HepG2 (cell line): Measurements from ENCODE around the gene TBX3. TPM values are rescaled to one million over a fixed set of nuclear protein-coding genes. Genes with fewer than 3 reads are reported as not detected.

Experiments used
- ATAC-seq: fragments of 200-7000 bp; cut with Tn5 transposase; 3 replicates; pipeline ENCODE4 v1.9.1; 2020; ENCODE audit warnings: mild to moderate bottlenecking, moderate library complexity
- BruUV-seq: library from RNA; stranded (reverse); fragments of 400-500 nt; replicated peaks from 2 replicates; lab custom pipeline; 2021; lab: Mats Ljungman, UMichigan
- CTCF ChIA-PET: fragments of 300-600 bp; formaldehyde crosslinking; extraction: SDS; loops from one replicate; lab custom pipeline; 2021; ENCODE audit warnings: low total read pairs, inconsistent platforms, low intra/inter-chr PET ratio; lab: Yijun Ruan, JAX
- POLR2A ChIA-PET: fragments of 350-600 bp; sonication (Branson Sonifier 250); formaldehyde crosslinking; loops from one replicate; lab custom pipeline; 2020; ENCODE audit warnings: antibody characterized with exemption, inconsistent platforms; lab: Yijun Ruan, JAX
- DNase-seq: peaks from one replicate; pipeline ENCODE4 v3.0.0-alpha.2; 2015; ENCODE audit warnings: low spot score
- FAIRE-seq: peaks from 3 replicates; lab custom pipeline; 2011; peaks lifted over from hg19 to GRCh38; lab: Jason Lieb, UNC
- H2AFZ ChIP-seq: one replicate; pipeline ENCODE4 v1.6.1; 2011; ENCODE audit warnings: low read length, inconsistent platforms
- H3K27ac ChIP-seq: fragments of 300-600 bp; 3 replicates; pipeline ENCODE4 v1.8.0; 2011; ENCODE audit warnings: mixed run types, mild to moderate bottlenecking, mixed read lengths, low read length, inconsistent platforms; ENCODE audit not compliant: insufficient read depth; ENCODE audit errors: extremely low read length
- H3K27me3 ChIP-seq, 2 experiments: fragments of 200-600 bp in 1 of 2; 2 replicates in 1 of 2; 3 replicates in 1 of 2; pipeline versions ENCODE4 v1.6.0 to v1.8.0; 2011; ENCODE audit warnings: low read length in 2 of 2, mild to moderate bottlenecking in 2 of 2, moderate library complexity in 2 of 2, inconsistent platforms in 1 of 2; ENCODE audit not compliant: insufficient read depth in 2 of 2, control insufficient read depth in 1 of 2
- H3K36me3 ChIP-seq, 2 experiments: fragments of 200-600 bp in 1 of 2; replicated peaks in 1 of 2; 2 replicates in 1 of 2; 3 replicates in 1 of 2; pipeline versions ENCODE4 v1.5.1 to v1.8.0; 2011; ENCODE audit warnings: low read length in 2 of 2, inconsistent platforms in 1 of 2; ENCODE audit not compliant: insufficient read depth in 2 of 2, control insufficient read depth in 1 of 2
- H3K4me1 ChIP-seq: 2 replicates; pipeline ENCODE4 v1.5.1; 2012; ENCODE audit warnings: low read length, inconsistent platforms; ENCODE audit not compliant: insufficient read depth
- H3K4me2 ChIP-seq: 2 replicates; pipeline ENCODE4 v1.6.0; 2011; ENCODE audit warnings: low read depth, low read length, inconsistent platforms
- H3K4me3 ChIP-seq, 3 experiments: fragments of 200-600 bp in 1 of 3; sonication (generic), shearing (Covaris generic) in 1 of 3; replicated peaks in 1 of 3; 2 replicates each; pipeline ENCODE4 v1.5.1; 2011 to 2016; ENCODE audit warnings: low read length in 3 of 3, inconsistent platforms in 2 of 3, low read depth in 2 of 3, mild to moderate bottlenecking in 2 of 3, control low read depth in 1 of 3, mixed read lengths in 1 of 3; ENCODE audit not compliant: insufficient read depth in 1 of 3
- H3K79me2 ChIP-seq: one replicate; pipeline ENCODE4 v1.6.1; 2011; ENCODE audit warnings: low read length, inconsistent platforms; ENCODE audit not compliant: insufficient read depth
- H3K9ac ChIP-seq: 2 replicates; pipeline ENCODE4 v1.6.0; 2011; ENCODE audit warnings: mild to moderate bottlenecking, low read depth, low read length, inconsistent platforms; ENCODE audit not compliant: insufficient read depth
- H3K9me3 ChIP-seq: 2 replicates; pipeline ENCODE4 v1.5.1; 2012; ENCODE audit warnings: mild to moderate bottlenecking, low read length
- H4K20me1 ChIP-seq: 2 replicates; pipeline ENCODE4 v1.6.0; 2011; ENCODE audit warnings: inconsistent platforms, mild to moderate bottlenecking, low read length, moderate library complexity; ENCODE audit not compliant: insufficient read depth
- FOXK1 ChIP-seq: sonication (generic); formaldehyde crosslinking; IDR thresholded peaks from 2 replicates; pipeline ENCODE4 v1.4.0; 2020; ENCODE audit warnings: low read depth, missing genetic modification reagents, borderline replicate concordance
- HOXA7 ChIP-seq: sonication (generic); formaldehyde crosslinking; IDR thresholded peaks from 2 replicates; pipeline ENCODE4 v1.8.1; 2022; ENCODE audit warnings: mild to moderate bottlenecking, missing genetic modification reagents, moderate library complexity
- NCOA5 ChIP-seq: sonication (generic); formaldehyde crosslinking; IDR thresholded peaks from 2 replicates; pipeline ENCODE4 v1.4.0; 2020; ENCODE audit warnings: missing genetic modification reagents
- RFX5 ChIP-seq: IDR thresholded peaks from 2 replicates; pipeline ENCODE4 v1.6.1; 2011; ENCODE audit warnings: low read depth, low read length, improper control_type of control experiment
- SIX1 ChIP-seq: sonication (generic); formaldehyde crosslinking; IDR thresholded peaks from 2 replicates; pipeline ENCODE4 v1.4.0; 2020; ENCODE audit warnings: missing genetic modification reagents, borderline replicate concordance
- THAP8 ChIP-seq: sonication (generic); formaldehyde crosslinking; IDR thresholded peaks from 2 replicates; pipeline ENCODE4 v1.5.1; 2020; ENCODE audit warnings: missing genetic modification reagents, mild to moderate bottlenecking, borderline replicate concordance
- TRIM24 ChIP-seq: sonication (generic); formaldehyde crosslinking; IDR thresholded peaks from 2 replicates; pipeline ENCODE4 v1.8.0; 2022; ENCODE audit warnings: mild to moderate bottlenecking, missing genetic modification reagents
- ZNF609 ChIP-seq: sonication (generic); formaldehyde crosslinking; IDR thresholded peaks from 2 replicates; pipeline ENCODE4 v1.4.0; 2020; ENCODE audit warnings: mild to moderate bottlenecking, missing genetic modification reagents, borderline replicate concordance
- WGBS: methylation state at CpG from one replicate; pipeline ENCODE4 v1.1.6; 2017; ENCODE audit warnings: low lambda C conversion rate; 5-methylcytosine and 5-hydroxymethylcytosine counted together
- in situ Hi-C: cut with HindIII; loops from 2 replicates; pipeline ENCODE4 v1.10.0; 2017; ENCODE audit warnings: low pct_unique_long_range_greater_than_20kb; ENCODE audit not compliant: extremely low pct_ligation_motif_present
- intact Hi-C: fragments of 100-400 bp; cut with micrococcal nuclease; formaldehyde crosslinking; loops from one replicate; pipeline ENCODE4 v1.10.0; 2022; ENCODE audit not compliant: unreplicated experiment
- polyA plus RNA-seq, 8 experiments: library from polyadenylated mRNA; depleted of rRNA in 3 of 8; stranded (reverse) in 7 of 8; unstranded in 1 of 8; fragments of >200 nt; fragmentation: Illumina TruSeq in 4 of 8; extraction: Trizol in 4 of 8; gene quantifications; 2 replicates each; pipeline versions ENCODE4 v1.2.1 to v1.2.3, GENCODE V29; 2011 to 2016; ENCODE audit warnings: low read depth in 4 of 8, missing spikeins in 1 of 8, mixed read lengths in 1 of 8; ENCODE audit not compliant: insufficient read depth in 1 of 8
- total RNA-seq, 5 experiments: library from RNA; depleted of rRNA; stranded (reverse); fragments of >200 nt; fragmentation: Illumina TruSeq; extraction: Trizol; gene quantifications; 2 replicates each; pipeline ENCODE4 v1.2.3, GENCODE V29; 2016; ENCODE audit warnings: low read depth in 1 of 5
- TF ChIP-seq, protein P1 (sequence below): sonication (generic); formaldehyde crosslinking; IDR thresholded peaks from 2 replicates; pipeline ENCODE4 v1.4.0; 2020; ENCODE audit warnings: missing genetic modification reagents
- TF ChIP-seq, protein P2 (sequence below): sonication (generic); formaldehyde crosslinking; IDR thresholded peaks from 2 replicates; pipeline ENCODE4 v1.4.0; 2020; ENCODE audit warnings: mild to moderate bottlenecking, missing genetic modification reagents

The TBX3 gene
- total and polyA plus RNA-seq, 2 of the 13 experiments (the other 11 are each of a cell fraction or from before 2014, with no cell fraction given), result 27.1 to 42.4 TPM

DNA sequence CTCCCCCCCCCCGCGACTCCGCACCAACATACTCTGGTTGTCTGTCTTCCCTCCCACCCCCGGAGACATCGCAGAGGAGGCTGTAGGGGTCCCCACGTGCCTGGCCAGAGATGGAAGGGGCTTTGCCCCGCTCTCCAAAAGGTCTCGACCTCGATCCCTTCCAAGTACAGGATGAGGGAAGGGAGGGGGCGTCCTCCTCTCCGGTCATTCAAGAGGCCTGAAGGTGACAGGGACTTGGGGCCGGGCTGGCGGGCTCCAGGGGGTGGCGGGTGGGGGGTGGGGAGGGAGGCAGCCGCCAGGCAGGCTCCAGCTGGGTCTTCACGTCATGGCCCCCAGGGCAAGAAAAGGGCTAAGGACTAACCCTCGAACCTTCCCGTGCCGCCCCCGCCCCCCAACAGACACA, 15.1 kb downstream of the TBX3 start (continued):
- TF ChIP-seq, protein P1, sequence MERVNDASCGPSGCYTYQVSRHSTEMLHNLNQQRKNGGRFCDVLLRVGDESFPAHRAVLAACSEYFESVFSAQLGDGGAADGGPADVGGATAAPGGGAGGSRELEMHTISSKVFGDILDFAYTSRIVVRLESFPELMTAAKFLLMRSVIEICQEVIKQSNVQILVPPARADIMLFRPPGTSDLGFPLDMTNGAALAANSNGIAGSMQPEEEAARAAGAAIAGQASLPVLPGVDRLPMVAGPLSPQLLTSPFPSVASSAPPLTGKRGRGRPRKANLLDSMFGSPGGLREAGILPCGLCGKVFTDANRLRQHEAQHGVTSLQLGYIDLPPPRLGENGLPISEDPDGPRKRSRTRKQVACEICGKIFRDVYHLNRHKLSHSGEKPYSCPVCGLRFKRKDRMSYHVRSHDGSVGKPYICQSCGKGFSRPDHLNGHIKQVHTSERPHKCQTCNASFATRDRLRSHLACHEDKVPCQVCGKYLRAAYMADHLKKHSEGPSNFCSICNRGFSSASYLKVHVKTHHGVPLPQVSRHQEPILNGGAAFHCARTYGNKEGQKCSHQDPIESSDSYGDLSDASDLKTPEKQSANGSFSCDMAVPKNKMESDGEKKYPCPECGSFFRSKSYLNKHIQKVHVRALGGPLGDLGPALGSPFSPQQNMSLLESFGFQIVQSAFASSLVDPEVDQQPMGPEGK (CRISPR knock-in tag), result peak; percentile 13; the same call in 1 of the 2 replicates
- no peak for TF ChIP-seq FOXK1 (CRISPR knock-in tag)
- TF ChIP-seq, all 625 proteins: peak for 9

DNA sequence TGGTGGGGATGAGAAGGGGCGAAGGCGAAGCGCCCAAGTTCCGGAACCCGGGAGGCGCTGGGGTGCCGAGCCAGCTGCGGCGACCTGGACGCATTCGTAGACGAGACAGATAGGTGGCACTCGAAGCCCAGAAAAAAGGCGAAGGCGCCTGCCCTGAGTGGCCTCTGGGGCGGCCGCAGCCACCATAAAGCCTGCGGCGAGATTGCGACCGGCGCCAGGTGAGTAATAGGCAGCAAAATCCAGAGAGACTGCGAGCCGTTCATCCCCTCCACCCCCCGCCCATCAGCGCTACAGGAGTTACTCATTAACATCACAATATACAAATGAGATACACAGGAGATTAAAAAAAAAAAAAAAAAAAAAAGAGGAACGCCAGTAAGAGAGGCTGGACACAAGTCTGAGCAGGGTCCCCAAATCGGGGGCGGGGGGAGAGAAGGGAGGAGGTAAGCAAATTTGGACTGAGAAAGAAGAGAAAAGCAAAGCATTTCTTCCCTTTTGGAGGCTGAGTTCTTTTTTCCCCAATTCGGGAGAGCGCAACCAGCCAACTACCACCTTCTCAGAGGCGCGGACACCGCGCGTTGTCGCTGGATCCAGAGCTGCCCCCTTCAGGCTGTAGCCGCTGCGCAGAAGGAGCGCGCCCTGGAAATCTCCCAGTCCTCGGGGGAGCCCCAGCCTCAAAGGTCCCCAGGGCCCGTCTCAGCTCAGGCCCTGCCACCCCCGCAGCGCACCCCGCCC, 15.7 kb downstream of the TBX3 start:
- Histone ChIP-seq H3K4me1 (peaks cover 45% of the 10 kb centered on the region), H4K20me1 (peaks cover 5% of the 10 kb centered on the region; the same call in 1 of the 2 replicates), H3K79me2 (peaks cover 6% of the 10 kb centered on the region), H3K27me3 (no peaks in the 10 kb centered on the region), H3K9me3 (no peaks in the 10 kb centered on the region), H3K36me3 (peaks cover 7 to 21% of the 10 kb centered on the region in 2 experiments; a peak in 4 of 5 replicates), H3K9ac (peak overlapping the region; percentile 80), H2AFZ (peak overlapping the region; percentile 54), H3K4me2 (peak overlapping the region; percentile 87), H3K27ac (peak overlapping the region; percentile 79), H3K4me3 (peak overlapping the region; percentile 64 to 81 (median 79))
- intact Hi-C loops, result loop anchor here (1.0 to 5.0 kb wide), 5 partner anchors 44 to 1104 kb away; no protein-coding TSS in a partner anchor
- DNase-seq (peak; percentile 93), ATAC-seq (peak; percentile 89), FAIRE-seq (peak; percentile 44)
- POLR2A ChIA-PET, result interaction anchor here (0.9 to 8.2 kb wide), 13 partner anchors 12 to 789 kb away, joined by 3 to 101 read pairs (median 6); partner anchors contain the start of gene TBX3
- BruUV-seq, result no TSS peak
- under 1% methylated on average over 26 of the region's 46 CpGs for WGBS
- CTCF ChIA-PET, result interaction anchor here (1.0 to 2.4 kb wide), 3 partner anchors 730 to 1085 kb away, joined by 3 to 23 read pairs (median 4); no protein-coding TSS in a partner anchor
- in situ Hi-C loops, result loop anchor here (5.0 to 25.0 kb wide), 7 partner anchors 41 to 1244 kb away; no protein-coding TSS in a partner anchor
- no peak; the same call in 1 of the 2 replicates for TF ChIP-seq ZNF609 (CRISPR knock-in tag)
- no peak for TF ChIP-seq RFX5
- no peak for TF ChIP-seq THAP8 (CRISPR knock-in tag)
- no peak for TF ChIP-seq TRIM24 (CRISPR knock-in tag)
- TF ChIP-seq SIX1 (CRISPR knock-in tag), result no peak
- TF ChIP-seq, protein P2, sequence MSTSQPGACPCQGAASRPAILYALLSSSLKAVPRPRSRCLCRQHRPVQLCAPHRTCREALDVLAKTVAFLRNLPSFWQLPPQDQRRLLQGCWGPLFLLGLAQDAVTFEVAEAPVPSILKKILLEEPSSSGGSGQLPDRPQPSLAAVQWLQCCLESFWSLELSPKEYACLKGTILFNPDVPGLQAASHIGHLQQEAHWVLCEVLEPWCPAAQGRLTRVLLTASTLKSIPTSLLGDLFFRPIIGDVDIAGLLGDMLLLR (CRISPR knock-in tag), result no peak
- TF ChIP-seq HOXA7 (CRISPR knock-in tag), result no peak
- TF ChIP-seq NCOA5 (CRISPR knock-in tag), result no peak
